Stimulated activated CD4-positive, alpha-beta T cell treated with anti-CD3 and anti-CD28 coated beads, TNF-alpha, amount 100 ng/mL, for 1 hour (primary cell): ENCODE data around the gene ABCA1.
"Not testable (repeated sequence)": the region's sequence is repeated elsewhere in the genome, so short reads cannot be mapped to it uniquely, and the experiment has no call there.

Experiments used
- DNase-seq, 3 donors: peaks; one replicate each; pipeline ENCODE4 v3.0.0-alpha.2; 2020; ENCODE audit warnings: low read depth in 3 of 3, low spot score in 1 of 3

ABCA1 gene

GRCh38 chr9:104905931-104906330, 22.0 kb downstream of the ABCA1 start:
- DNase-seq: no peak

DNA sequence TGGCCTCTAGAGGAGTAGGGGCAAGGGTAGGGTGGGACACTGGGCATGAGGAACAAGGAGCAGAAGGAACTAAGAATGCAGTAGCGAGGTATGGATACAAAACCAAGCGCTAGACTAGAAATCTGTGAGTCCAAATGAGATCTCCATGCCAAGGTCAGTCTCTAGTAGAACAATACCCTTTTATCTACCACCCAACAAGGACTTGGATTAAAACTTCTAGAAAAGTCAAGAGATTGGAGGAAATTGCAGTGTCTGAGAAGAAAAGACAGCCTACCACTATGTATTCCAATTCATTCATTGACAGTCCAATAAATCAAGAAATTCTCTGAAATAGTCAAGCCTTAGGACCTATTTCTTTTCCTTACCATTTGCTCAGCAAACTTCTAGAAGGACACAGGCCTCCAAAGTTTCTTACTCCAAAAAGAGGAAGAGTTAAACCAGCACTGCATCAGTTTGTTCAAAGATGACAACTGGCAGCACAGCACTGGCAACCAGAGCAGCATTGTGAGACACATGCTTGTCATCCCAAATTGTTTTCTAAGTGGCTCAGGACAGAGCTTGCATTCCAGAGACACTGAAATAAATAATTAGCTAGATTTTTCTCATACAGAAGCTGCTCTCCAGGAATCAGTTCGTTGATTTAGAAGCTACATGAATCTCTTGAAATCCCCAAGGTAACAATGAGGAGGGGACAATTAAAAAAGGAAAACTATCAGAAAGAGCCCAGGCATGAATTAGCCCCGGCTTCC, 22.6 kb downstream of the ABCA1 start:
- no peak for DNase-seq

DNA sequence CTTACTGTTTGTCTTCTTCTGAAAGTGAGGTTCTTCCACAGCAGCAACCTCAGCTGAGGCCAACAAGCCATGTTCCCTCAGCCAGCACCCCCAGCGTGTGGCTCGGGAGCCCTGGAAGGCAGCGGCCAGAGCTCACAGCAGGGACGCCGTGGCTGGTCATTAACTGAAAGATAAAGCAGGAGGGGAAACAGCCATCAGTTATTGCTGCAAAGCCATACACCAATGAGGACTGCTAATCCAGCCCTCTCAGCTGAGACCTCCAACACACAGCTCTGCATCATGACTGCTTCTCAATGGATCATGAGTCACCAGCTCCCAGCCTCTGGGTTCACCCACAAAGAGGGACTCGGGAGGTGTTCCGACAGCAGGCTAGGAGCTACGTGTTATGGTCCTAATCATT, 24.3 kb downstream of the ABCA1 start:
- no peak for DNase-seq

- DNase-seq: no peak
Observed at GRCh38 chr9:104900871-104901270, 27.1 kb downstream of the ABCA1 start.

DNA sequence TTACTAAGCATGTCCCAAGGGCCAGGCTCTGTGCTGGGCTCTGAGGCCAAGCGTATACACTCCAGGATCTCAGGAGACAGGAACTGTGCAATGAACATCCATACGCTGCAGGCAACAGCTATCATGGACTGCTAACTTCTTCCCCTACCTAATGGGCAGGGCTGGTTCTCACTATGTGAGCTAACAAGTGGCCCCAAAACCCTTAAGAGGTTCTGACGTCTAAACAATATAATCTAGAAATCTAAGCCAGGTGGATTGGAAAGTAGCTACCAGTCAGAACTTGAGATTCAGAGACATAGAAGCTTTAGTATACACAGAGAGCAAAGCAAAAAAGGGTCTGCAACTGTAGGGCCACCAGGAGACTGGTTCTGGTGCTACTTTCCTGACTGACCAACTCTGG, 27.6 kb downstream of the ABCA1 start:
- no peak for DNase-seq

- DNase-seq: no peak
Observed at GRCh38 chr9:104899759-104900247, 28.2 kb downstream of the ABCA1 start.

- not testable (repeated sequence) for DNase-seq
Observed at GRCh38 chr9:104898376-104898775, 29.6 kb downstream of the ABCA1 start.

DNA sequence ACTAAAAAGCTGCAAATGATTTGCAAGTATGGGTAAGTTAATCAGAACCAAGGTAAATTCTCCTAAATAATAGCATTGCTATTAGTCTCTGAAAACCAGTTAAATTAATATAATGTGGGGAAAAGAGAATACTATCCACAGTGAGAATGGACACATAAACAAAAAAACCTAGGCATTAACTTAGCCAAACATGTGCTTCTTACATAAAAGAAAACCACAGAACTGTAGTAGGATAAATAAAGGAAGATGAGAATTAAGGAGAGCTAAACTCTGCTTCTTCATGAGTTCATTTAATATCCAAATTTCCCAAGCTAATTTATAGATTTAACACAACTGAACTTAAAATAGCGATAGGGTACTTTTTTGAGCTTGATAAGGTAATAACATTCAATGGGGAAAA, 31.8 kb downstream of the ABCA1 start:
- no peak for DNase-seq

- DNase-seq: no peak
Observed at GRCh38 chr9:104895572-104895971, 32.4 kb downstream of the ABCA1 start.

DNA sequence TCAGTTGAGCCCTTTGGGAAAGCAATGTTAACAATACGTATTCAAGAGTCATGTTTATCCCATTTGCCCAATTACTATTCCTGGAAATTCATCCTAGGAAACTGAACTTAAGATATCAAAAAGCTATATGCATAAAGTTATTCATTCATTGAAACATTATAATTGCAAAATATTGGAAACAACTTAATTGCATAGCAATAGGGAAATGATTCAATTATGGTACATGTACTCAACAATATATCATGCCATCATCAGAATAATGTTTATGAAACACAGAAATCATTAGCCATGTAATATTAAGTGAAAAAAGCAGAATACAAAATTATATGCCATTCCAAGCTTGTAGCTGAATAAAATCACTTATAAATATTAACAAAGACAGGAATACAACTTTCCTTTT, 35.3 kb downstream of the ABCA1 start:
- DNase-seq: no peak

DNA sequence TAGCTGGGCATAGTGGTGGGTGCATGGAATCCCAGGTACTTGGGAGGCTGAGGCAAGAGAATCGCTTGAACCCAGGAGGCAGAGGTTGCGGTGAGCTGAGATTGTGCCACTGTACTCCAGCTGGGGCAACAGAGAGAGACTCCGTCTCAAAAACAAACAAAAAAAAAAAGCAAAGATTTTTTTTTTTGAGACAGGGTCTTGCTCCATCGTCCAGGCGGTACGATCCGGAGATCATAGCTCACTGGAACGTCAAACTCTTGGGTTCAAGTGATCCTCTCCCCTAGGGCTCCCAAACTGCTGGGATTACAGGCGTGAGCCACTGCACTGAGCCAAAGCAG, 37.6 kb downstream of the ABCA1 start:
- DNase-seq: no peak

- no peak for DNase-seq
Observed at GRCh38 chr9:104885818-104886709, 41.9 kb downstream of the ABCA1 start.

DNA sequence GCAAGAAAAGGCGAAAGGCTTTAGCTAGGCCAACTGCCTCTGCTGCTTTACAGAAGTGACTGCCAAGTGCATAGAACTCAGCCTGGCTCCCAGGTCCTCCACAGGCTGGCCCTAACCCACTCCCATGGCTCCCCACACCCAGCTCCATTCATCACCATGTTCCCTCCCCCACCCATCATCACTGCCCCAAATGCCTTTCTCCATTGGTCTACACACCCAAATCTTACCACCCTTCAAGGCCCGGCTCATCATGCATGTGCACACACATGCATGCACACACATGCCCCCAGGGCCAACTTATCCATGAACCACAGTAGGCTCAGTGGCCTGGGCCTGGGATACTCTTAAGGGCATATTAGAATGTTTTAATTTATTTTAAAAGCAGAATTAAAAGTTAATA, 44.8 kb downstream of the ABCA1 start:
- no peak for DNase-seq

DNA sequence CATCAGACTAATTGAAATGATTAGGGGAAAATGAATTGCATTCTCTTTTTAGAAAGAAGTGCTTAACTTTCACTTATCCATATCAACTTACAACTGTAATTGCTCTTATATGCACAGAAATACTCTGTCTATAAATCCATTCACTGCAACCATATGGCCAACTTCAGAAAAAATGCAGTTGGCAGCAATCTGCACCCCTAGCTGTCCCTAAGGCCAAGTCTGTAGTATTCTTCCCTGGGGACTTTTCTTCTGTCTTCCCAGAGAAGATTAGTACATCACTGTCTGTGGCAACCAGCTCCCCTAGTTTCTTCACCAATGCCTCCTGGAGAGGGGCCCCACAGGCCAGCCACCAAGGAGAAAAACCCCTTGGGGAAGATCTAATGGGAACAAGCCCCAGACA, 45.4 kb downstream of the ABCA1 start:
- no peak for DNase-seq

DNA sequence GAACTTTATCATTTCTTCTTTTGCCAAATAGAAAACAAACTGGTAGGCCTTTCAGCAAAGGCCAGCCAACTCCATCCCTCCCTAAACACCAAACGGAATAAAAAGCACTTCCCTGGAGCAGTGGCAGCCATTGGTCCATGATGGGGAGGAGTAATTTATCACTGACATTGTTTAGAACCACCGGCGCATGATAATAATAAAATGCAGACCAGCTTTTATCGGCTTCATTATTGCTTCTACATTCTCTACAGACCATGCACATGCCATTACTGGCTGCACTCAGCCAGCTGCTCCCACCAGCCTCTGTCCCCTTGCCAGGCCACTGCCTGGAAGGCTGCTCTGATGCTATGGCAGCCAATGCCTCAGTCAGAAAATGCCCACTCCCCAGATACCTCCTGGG, 45.9 kb downstream of the ABCA1 start:
- no peak for DNase-seq

DNA sequence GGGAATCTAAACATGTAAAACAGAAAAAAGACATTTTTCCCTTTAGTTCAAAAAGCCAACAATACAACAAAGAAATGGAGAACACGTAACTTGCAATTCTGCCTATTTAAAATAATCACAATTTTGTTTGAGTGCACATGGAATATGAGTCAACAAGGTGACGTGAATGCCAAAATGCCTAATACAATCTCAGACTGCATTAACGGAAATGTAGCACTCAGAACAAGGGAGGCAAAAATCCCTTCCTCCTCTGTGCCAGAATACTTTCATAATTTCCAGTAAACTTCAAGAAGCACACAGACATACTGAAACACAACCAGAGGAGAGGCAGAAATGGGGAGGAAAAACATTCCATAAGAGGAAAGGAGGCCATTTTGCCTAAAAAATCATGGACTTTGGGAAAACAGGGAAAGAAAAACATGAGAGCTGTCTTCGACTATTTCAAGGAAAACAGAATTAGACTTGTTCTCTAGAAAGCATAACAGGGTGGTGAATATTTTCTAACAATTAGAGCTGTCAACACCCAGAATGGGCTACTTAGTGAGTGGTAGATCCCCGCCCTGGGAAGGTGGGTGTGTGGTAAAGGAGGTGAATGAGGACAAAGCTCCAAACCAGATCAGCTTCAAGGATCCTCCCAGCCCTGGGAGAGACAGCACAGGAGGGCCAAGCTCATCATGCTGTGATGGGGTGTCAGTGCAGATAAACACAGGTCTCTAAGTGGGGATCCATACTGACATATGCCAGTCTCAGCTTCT, 48.2 kb downstream of the ABCA1 start:
- no peak for DNase-seq

DNA sequence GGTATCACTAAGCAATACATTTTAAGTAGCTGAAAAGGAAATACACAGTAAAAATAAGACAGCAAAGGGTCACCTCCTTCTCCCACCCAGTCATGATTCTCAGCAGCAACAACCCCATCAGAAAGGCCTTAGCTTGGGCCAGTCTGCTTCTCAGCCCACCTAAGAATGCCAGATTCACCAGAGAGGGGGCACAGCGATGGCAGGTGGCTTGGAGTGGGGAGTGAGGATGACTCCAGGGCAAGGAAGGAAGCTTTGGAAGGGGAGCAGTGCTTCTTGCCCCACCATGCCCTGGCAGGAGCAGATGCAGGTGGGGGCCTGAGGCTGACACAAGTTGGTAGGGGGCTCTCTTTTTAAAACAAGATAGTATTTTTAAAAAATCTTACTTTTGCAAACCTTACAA, 51.4 kb downstream of the ABCA1 start:
- no peak for DNase-seq

GRCh38 chr9:104875897-104876296, 52.1 kb downstream of the ABCA1 start:
- DNase-seq: no peak

GRCh38 chr9:104875320-104875719, 52.6 kb downstream of the ABCA1 start:
- no peak for DNase-seq

DNA sequence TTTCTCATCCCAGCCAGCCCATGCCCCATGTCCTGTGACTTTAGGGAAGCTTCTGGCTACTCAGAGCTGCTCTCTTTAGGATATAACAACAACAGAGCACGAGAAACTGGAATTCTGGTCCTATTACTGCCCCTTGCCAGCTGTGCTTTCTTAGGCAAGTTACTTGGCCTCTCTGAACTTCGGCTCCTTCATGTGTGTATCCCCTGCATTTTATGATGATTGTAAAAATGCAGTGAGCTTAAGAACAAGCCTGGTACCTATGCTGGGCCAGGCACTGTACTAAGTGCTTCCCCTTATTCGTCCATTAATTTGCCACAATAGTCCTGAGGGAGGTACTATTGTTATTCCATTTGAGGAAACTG, 54.5 kb downstream of the ABCA1 start:
- DNase-seq: no peak

DNA sequence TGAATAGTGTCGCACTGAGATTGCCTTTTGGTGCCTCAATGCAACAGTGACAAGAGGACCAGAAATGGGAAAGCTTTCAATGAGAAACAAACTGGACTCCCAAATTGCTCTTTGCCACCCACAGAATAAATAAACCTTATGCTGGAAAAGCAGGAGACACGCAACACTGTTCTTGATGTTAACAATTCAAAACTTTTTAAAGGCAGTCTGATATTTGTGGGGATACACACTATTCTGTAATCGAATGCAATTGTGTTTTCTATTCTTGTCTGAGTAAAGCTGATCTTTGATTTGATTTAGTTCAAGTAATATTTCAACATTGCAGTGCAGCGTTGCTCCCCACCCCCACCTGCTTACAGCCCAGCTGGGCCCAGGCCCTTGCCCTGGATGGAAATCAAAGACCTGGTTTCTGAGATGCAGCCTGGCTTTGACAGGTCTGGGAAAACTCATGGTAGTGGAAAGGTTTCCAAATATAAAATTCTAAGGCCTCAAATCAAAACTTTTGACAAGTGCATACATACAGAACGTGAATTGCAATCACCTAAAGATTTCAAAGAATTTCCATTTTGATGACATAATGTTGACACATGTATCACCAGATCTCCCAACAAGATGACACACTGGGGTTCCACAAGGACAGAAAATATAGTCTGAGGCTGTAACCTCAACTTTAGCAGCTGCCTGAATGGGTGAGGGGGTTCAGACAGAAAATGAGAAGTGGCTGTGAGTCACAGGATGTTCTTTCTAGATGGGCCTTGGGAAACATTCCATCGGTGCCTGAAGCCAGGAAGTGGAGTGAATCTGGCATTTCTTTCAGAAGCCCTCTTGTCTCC, 55.1 kb downstream of the ABCA1 start:
- no peak for DNase-seq
